HepG2 (cell line): ENCODE measurements around the gene PARP14. TPM values are rescaled to one million over a fixed set of nuclear protein-coding genes. Genes with fewer than 3 reads are reported as not detected.

ENCODE experiments used
- ATAC-seq: fragments of 200-7000 bp; cut with Tn5 transposase; 3 replicates; pipeline ENCODE4 v1.9.1; 2020; ENCODE audit warnings: mild to moderate bottlenecking, moderate library complexity
- BruUV-seq: library from RNA; stranded (reverse); fragments of 400-500 nt; replicated peaks from 2 replicates; lab custom pipeline; 2021; lab: Mats Ljungman, UMichigan
- CTCF ChIA-PET: fragments of 300-600 bp; formaldehyde crosslinking; extraction: SDS; loops from one replicate; lab custom pipeline; 2021; ENCODE audit warnings: low total read pairs, inconsistent platforms, low intra/inter-chr PET ratio; lab: Yijun Ruan, JAX
- POLR2A ChIA-PET: fragments of 350-600 bp; sonication (Branson Sonifier 250); formaldehyde crosslinking; loops from one replicate; lab custom pipeline; 2020; ENCODE audit warnings: antibody characterized with exemption, inconsistent platforms; lab: Yijun Ruan, JAX
- DNase-seq: peaks from one replicate; pipeline ENCODE4 v3.0.0-alpha.2; 2015; ENCODE audit warnings: low spot score
- FAIRE-seq: peaks from 3 replicates; lab custom pipeline; 2011; peaks lifted over from hg19 to GRCh38; lab: Jason Lieb, UNC
- H2AFZ ChIP-seq: one replicate; pipeline ENCODE4 v1.6.1; 2011; ENCODE audit warnings: low read length, inconsistent platforms
- H3K27ac ChIP-seq: fragments of 300-600 bp; 3 replicates; pipeline ENCODE4 v1.8.0; 2011; ENCODE audit warnings: mixed run types, mild to moderate bottlenecking, mixed read lengths, low read length, inconsistent platforms; ENCODE audit not compliant: insufficient read depth; ENCODE audit errors: extremely low read length
- H3K27me3 ChIP-seq, 2 experiments: fragments of 200-600 bp in 1 of 2; 2 replicates in 1 of 2; 3 replicates in 1 of 2; pipeline versions ENCODE4 v1.6.0 to v1.8.0; 2011; ENCODE audit warnings: low read length in 2 of 2, mild to moderate bottlenecking in 2 of 2, moderate library complexity in 2 of 2, inconsistent platforms in 1 of 2; ENCODE audit not compliant: insufficient read depth in 2 of 2, control insufficient read depth in 1 of 2
- H3K36me3 ChIP-seq, 2 experiments: fragments of 200-600 bp in 1 of 2; replicated peaks in 1 of 2; 2 replicates in 1 of 2; 3 replicates in 1 of 2; pipeline versions ENCODE4 v1.5.1 to v1.8.0; 2011; ENCODE audit warnings: low read length in 2 of 2, inconsistent platforms in 1 of 2; ENCODE audit not compliant: insufficient read depth in 2 of 2, control insufficient read depth in 1 of 2
- H3K4me1 ChIP-seq: 2 replicates; pipeline ENCODE4 v1.5.1; 2012; ENCODE audit warnings: low read length, inconsistent platforms; ENCODE audit not compliant: insufficient read depth
- H3K4me2 ChIP-seq: 2 replicates; pipeline ENCODE4 v1.6.0; 2011; ENCODE audit warnings: low read depth, low read length, inconsistent platforms
- H3K4me3 ChIP-seq, 3 experiments: fragments of 200-600 bp in 1 of 3; sonication (generic), shearing (Covaris generic) in 1 of 3; replicated peaks in 1 of 3; 2 replicates each; pipeline ENCODE4 v1.5.1; 2011 to 2016; ENCODE audit warnings: low read length in 3 of 3, inconsistent platforms in 2 of 3, low read depth in 2 of 3, mild to moderate bottlenecking in 2 of 3, control low read depth in 1 of 3, mixed read lengths in 1 of 3; ENCODE audit not compliant: insufficient read depth in 1 of 3
- H3K79me2 ChIP-seq: one replicate; pipeline ENCODE4 v1.6.1; 2011; ENCODE audit warnings: low read length, inconsistent platforms; ENCODE audit not compliant: insufficient read depth
- H3K9ac ChIP-seq: 2 replicates; pipeline ENCODE4 v1.6.0; 2011; ENCODE audit warnings: mild to moderate bottlenecking, low read depth, low read length, inconsistent platforms; ENCODE audit not compliant: insufficient read depth
- H3K9me3 ChIP-seq: 2 replicates; pipeline ENCODE4 v1.5.1; 2012; ENCODE audit warnings: mild to moderate bottlenecking, low read length
- H4K20me1 ChIP-seq: 2 replicates; pipeline ENCODE4 v1.6.0; 2011; ENCODE audit warnings: inconsistent platforms, mild to moderate bottlenecking, low read length, moderate library complexity; ENCODE audit not compliant: insufficient read depth
- BRCA1 ChIP-seq: sonication (generic); formaldehyde crosslinking; IDR thresholded peaks from 2 replicates; pipeline ENCODE4 v1.4.0; 2020; ENCODE audit warnings: missing genetic modification reagents
- CTCF ChIP-seq: sonication (generic); formaldehyde crosslinking; IDR thresholded peaks from 2 replicates; pipeline ENCODE4 v1.5.0; 2020; ENCODE audit warnings: mild to moderate bottlenecking, missing genetic modification reagents, moderate library complexity
- ELF3 ChIP-seq: IDR thresholded peaks from 2 replicates; pipeline ENCODE4 v1.6.1; 2016; ENCODE audit warnings: missing genetic modification reagents, missing compliant biosample characterization
- RAD21 ChIP-seq: fragments of 450-650 bp; formaldehyde crosslinking; IDR thresholded peaks from 2 replicates; pipeline ENCODE4 v1.5.0; 2020; ENCODE audit warnings: mild to moderate bottlenecking
- SMC3 ChIP-seq: IDR thresholded peaks from 2 replicates; pipeline ENCODE4 v1.6.1; 2011; ENCODE audit warnings: low read length, improper control_type of control experiment
- STAG1 ChIP-seq: sonication (generic); formaldehyde crosslinking; IDR thresholded peaks from 2 replicates; pipeline ENCODE4 v1.4.0; 2020; ENCODE audit warnings: missing genetic modification reagents
- TEAD3 ChIP-seq: optimal IDR thresholded peaks from 2 replicates; pipeline ENCODE3; 2016; ENCODE audit warnings: borderline replicate concordance
- THAP11 ChIP-seq: IDR thresholded peaks from 2 replicates; pipeline ENCODE4 v1.6.1; 2016; ENCODE audit warnings: missing biosample characterization, missing genetic modification reagents
- USF2 ChIP-seq, 2 experiments: sonication (generic) in 1 of 2; formaldehyde crosslinking in 1 of 2; IDR thresholded peaks; 2 replicates each; pipeline versions ENCODE4 v1.5.1 to v1.6.1; 2011 to 2020; ENCODE audit warnings: borderline replicate concordance in 1 of 2, low read depth in 1 of 2, low read length in 1 of 2, mild to moderate bottlenecking in 1 of 2, missing genetic modification reagents in 1 of 2, moderate library complexity in 1 of 2
- XRCC5 ChIP-seq: fragments of 200-400 bp; formaldehyde crosslinking; optimal IDR thresholded peaks from 2 replicates; pipeline ENCODE3; 2017; ENCODE audit warnings: mild to moderate bottlenecking, low read length
- ZBTB10 ChIP-seq: sonication (generic); formaldehyde crosslinking; IDR thresholded peaks from 2 replicates; pipeline ENCODE4 v1.4.0; 2020; ENCODE audit warnings: missing genetic modification reagents, borderline replicate concordance
- ZNF451 ChIP-seq: sonication (generic); formaldehyde crosslinking; IDR thresholded peaks from 2 replicates; pipeline ENCODE4 v1.5.0; 2020; ENCODE audit warnings: mild to moderate bottlenecking, missing genetic modification reagents
- WGBS: methylation state at CpG from one replicate; pipeline ENCODE4 v1.1.6; 2017; ENCODE audit warnings: low lambda C conversion rate; 5-methylcytosine and 5-hydroxymethylcytosine counted together
- in situ Hi-C: cut with HindIII; loops from 2 replicates; pipeline ENCODE4 v1.10.0; 2017; ENCODE audit warnings: low pct_unique_long_range_greater_than_20kb; ENCODE audit not compliant: extremely low pct_ligation_motif_present
- intact Hi-C: fragments of 100-400 bp; cut with micrococcal nuclease; formaldehyde crosslinking; loops from one replicate; pipeline ENCODE4 v1.10.0; 2022; ENCODE audit not compliant: unreplicated experiment
- polyA plus RNA-seq, 8 experiments: library from polyadenylated mRNA; depleted of rRNA in 3 of 8; stranded (reverse) in 7 of 8; unstranded in 1 of 8; fragments of >200 nt; fragmentation: Illumina TruSeq in 4 of 8; extraction: Trizol in 4 of 8; gene quantifications; 2 replicates each; pipeline versions ENCODE4 v1.2.1 to v1.2.3, GENCODE V29; 2011 to 2016; ENCODE audit warnings: low read depth in 4 of 8, missing spikeins in 1 of 8, mixed read lengths in 1 of 8; ENCODE audit not compliant: insufficient read depth in 1 of 8
- total RNA-seq, 5 experiments: library from RNA; depleted of rRNA; stranded (reverse); fragments of >200 nt; fragmentation: Illumina TruSeq; extraction: Trizol; gene quantifications; 2 replicates each; pipeline ENCODE4 v1.2.3, GENCODE V29; 2016; ENCODE audit warnings: low read depth in 1 of 5
- TF ChIP-seq, protein P1 (sequence below): IDR thresholded peaks from 2 replicates; pipeline ENCODE4 v1.6.1; 2016; ENCODE audit warnings: low read depth, control low read depth

Gene PARP14
- total and polyA plus RNA-seq, 2 of the 13 experiments (the other 11 are each of a cell fraction or from before 2014, with no cell fraction given) = 9.0 to 19.1 TPM

DNA sequence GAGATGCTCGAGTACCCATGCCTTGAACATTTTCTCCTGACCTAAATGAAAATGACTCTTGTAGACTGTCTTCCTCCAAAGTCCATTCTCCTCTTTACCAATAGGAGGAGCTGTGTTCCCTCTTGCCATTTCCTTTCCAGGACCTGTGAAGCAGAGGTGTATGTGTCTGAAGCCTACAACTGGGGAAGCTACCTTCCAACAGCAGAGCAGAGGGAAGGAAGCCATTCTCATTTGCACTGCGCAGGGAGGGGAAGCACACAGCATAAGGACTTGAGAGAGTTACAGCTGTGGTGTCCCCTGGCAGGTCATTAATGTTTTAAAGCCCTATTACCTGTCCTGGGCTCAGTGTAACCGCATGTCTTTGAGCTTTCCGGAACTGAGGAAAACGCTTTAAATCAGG is 74.3 kb downstream of the PARP14 start:
- BruUV-seq = no TSS peak
- intact Hi-C loops = loop anchor here (1.0 to 10.0 kb wide), 4 partner anchors 40 to 272 kb away; partner anchors contain the start of genes SEMA5B and SLC49A4
- Histone ChIP-seq H2AFZ (no peak overlapping the region), H3K36me3 (0 out of 5 replicates have a peak, but pooled peaks cover 0 to 5% of the 10 kb centered on the region in 2 experiments), H3K79me2 (no peaks in the 10 kb centered on the region), H4K20me1 (no peaks in the 10 kb centered on the region), H3K27ac (no peak overlapping the region), H3K9ac (no peak overlapping the region), H3K4me1 (no peaks in the 10 kb centered on the region), H3K4me3 (no peak overlapping the region), H3K9me3 (no peaks in the 10 kb centered on the region), H3K27me3 (no peaks in the 10 kb centered on the region), H3K4me2 (no peak overlapping the region)
- in situ Hi-C loops = loop anchor here (25.0 kb wide), 1 partner anchor 282 kb away; the partner anchor contains the start of gene SEMA5B
- WGBS = 82% methylated on average over 5 of the region's 5 CpGs
- CTCF ChIA-PET = interaction anchor here (1.5 kb wide), 1 partner anchor 272 kb away, joined by 4 read pairs; the partner anchor contains the start of gene SEMA5B
- ATAC-seq (peak; percentile 96), FAIRE-seq (peak; percentile 92), DNase-seq (peak; percentile 51)
- POLR2A ChIA-PET = interaction anchor here (1.1 kb wide), 1 partner anchor 447 kb away, joined by 5 read pairs; the partner anchor contains the start of gene SEC22A
- TF ChIP-seq SMC3 (peak; percentile 73), THAP11 (CRISPR knock-in tag) (0 out of 2 replicates have a peak, but pooled peaks have one; percentile 13), USF2 (IDR thresholded peaks at IDR 0.05; ENCODE audit: low read depth, low read length) (no peak), USF2 (CRISPR knock-in tag; IDR thresholded peaks at IDR 0.05; ENCODE audit: borderline replicate concordance) (no peak), RAD21 (CRISPR knock-in tag) (peak; percentile 69), ZBTB10 (CRISPR knock-in tag) (no peak), BRCA1 (CRISPR knock-in tag) (no peak), XRCC5 (peak; percentile 22), CTCF (peak; percentile 86), ZNF451 (CRISPR knock-in tag) (no peak), STAG1 (CRISPR knock-in tag) (peak; percentile 82), ELF3 (CRISPR knock-in tag) (peak; percentile 49; the same call in 1 of the 2 replicates), TEAD3 (peak; percentile 13)
- TF ChIP-seq, protein P1, sequence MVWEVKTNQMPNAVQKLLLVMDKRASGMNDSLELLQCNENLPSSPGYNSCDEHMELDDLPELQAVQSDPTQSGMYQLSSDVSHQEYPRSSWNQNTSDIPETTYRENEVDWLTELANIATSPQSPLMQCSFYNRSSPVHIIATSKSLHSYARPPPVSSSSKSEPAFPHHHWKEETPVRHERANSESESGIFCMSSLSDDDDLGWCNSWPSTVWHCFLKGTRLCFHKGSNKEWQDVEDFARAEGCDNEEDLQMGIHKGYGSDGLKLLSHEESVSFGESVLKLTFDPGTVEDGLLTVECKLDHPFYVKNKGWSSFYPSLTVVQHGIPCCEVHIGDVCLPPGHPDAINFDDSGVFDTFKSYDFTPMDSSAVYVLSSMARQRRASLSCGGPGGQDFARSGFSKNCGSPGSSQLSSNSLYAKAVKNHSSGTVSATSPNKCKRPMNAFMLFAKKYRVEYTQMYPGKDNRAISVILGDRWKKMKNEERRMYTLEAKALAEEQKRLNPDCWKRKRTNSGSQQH (CRISPR knock-in tag) = 0 out of 2 replicates have a peak, but pooled peaks have one; percentile 47
